ENCODE data around the gene FARS2. TPM values are rescaled to one million over a fixed set of nuclear protein-coding genes. Genes with fewer than 3 reads are reported as not detected.

Gene FARS2
- total and polyA plus RNA-seq, 2 of the 13 experiments (the other 11 are each of a cell fraction or from before 2014, with no cell fraction given), result 15.4 to 26.0 TPM

DNA sequence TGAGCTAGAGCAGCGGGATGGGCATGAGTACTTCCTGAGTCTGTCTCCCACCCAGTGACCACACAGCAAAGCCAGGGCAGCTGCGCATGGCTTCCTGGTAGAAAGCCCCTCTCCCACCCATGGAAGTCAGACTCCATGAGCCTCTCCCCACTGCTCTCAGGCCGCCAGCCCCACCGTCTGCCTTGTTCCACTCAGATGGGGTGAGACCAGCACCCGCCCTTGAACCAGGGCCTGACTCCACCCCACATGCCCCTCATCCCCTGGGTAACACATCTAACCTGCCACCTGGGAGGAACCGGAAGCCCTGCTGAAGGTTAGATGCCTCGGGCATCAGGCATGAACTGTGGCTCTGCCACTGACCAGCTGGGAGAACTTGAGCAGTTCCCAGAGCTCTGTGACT is 517.6 kb downstream of the FARS2 start:
- no peak for DNase-seq (ENCODE audit: low spot score)
- no peaks in the 10 kb centered on the region for H4K20me1 ChIP-seq (ENCODE audit: insufficient read depth, low read length)
- H2AFZ ChIP-seq (ENCODE audit: low read length), result no peak overlapping the region
- intact Hi-C loops (cut with micrococcal nuclease; ENCODE audit: unreplicated experiment), result no loop called here
- H3K27ac ChIP-seq (ENCODE audit: extremely low read length, insufficient read depth, low read length), result no peak overlapping the region
- POLR2A ChIA-PET, result no interaction called here
- no peak for FAIRE-seq
- peaks cover 0 to 2% of the 10 kb centered on the region in 2 experiments; a peak in 1 of 5 replicates for H3K27me3 ChIP-seq (ENCODE audit: control insufficient read depth in 1 of 2, insufficient read depth in 2 of 2, low read length in 2 of 2)
- CTCF ChIA-PET (ENCODE audit: low intra/inter-chr PET ratio, low total read pairs), result no interaction called here
- H3K4me1 ChIP-seq (ENCODE audit: insufficient read depth, low read length), result peaks cover 7% of the 10 kb centered on the region
- no peaks in the 10 kb centered on the region for H3K79me2 ChIP-seq (ENCODE audit: insufficient read depth, low read length)
- H3K9ac ChIP-seq (ENCODE audit: insufficient read depth, low read depth, low read length), result no peak overlapping the region
- no peak overlapping the region for H3K4me3 ChIP-seq (replicated peaks in 1 of 3; ENCODE audit: insufficient read depth in 1 of 3, low read depth in 2 of 3, low read length in 3 of 3)
- H3K4me2 ChIP-seq (ENCODE audit: low read depth, low read length), result no peak overlapping the region
- WGBS (ENCODE audit: low lambda C conversion rate), result 67% methylated on average over 4 of the region's 7 CpGs
- H3K36me3 ChIP-seq (replicated peaks in 1 of 2; ENCODE audit: control insufficient read depth in 1 of 2, insufficient read depth in 2 of 2, low read length in 2 of 2), result no peaks in the 10 kb centered on the region; a peak in 1 of 5 replicates
- ATAC-seq, result no peak
- no TSS peak for BruUV-seq (replicated peaks)
- in situ Hi-C loops (cut with HindIII; ENCODE audit: extremely low pct_ligation_motif_present, low pct_unique_long_range_greater_than_20kb), result no loop called here
- no peaks in the 10 kb centered on the region for H3K9me3 ChIP-seq (ENCODE audit: low read length)
- TF ChIP-seq CREB1 (IDR thresholded peaks at IDR 0.05) (no peak), CREB1 (CRISPR knock-in tag; IDR thresholded peaks at IDR 0.05) (no peak), FOXC1 (CRISPR knock-in tag; IDR thresholded peaks at IDR 0.05; ENCODE audit: borderline replicate concordance) (no peak), TOPORS (CRISPR knock-in tag; IDR thresholded peaks at IDR 0.05) (no peak), ATRX (CRISPR knock-in tag; IDR thresholded peaks at IDR 0.05; ENCODE audit: borderline replicate concordance) (no peak), FOXM1 (CRISPR knock-in tag; IDR thresholded peaks at IDR 0.05) (no peak), ZSCAN30 (CRISPR knock-in tag; IDR thresholded peaks at IDR 0.05) (no peak), HNRNPH1 (optimal IDR thresholded peaks at IDR 0.05; ENCODE audit: low read depth, low read length) (no peak)
- TF ChIP-seq, protein P1, sequence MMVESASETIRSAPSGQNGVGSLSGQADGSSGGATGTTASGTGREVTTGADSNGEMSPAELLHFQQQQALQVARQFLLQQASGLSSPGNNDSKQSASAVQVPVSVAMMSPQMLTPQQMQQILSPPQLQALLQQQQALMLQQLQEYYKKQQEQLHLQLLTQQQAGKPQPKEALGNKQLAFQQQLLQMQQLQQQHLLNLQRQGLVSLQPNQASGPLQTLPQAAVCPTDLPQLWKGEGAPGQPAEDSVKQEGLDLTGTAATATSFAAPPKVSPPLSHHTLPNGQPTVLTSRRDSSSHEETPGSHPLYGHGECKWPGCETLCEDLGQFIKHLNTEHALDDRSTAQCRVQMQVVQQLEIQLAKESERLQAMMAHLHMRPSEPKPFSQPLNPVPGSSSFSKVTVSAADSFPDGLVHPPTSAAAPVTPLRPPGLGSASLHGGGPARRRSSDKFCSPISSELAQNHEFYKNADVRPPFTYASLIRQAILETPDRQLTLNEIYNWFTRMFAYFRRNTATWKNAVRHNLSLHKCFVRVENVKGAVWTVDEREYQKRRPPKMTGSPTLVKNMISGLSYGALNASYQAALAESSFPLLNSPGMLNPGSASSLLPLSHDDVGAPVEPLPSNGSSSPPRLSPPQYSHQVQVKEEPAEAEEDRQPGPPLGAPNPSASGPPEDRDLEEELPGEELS (CRISPR knock-in tag; IDR thresholded peaks at IDR 0.05), result no peak
- TF ChIP-seq, protein P2, sequence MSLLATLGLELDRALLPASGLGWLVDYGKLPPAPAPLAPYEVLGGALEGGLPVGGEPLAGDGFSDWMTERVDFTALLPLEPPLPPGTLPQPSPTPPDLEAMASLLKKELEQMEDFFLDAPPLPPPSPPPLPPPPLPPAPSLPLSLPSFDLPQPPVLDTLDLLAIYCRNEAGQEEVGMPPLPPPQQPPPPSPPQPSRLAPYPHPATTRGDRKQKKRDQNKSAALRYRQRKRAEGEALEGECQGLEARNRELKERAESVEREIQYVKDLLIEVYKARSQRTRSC (CRISPR knock-in tag; IDR thresholded peaks at IDR 0.05; ENCODE audit: low read depth), result no peak
- TF ChIP-seq, protein P3, sequence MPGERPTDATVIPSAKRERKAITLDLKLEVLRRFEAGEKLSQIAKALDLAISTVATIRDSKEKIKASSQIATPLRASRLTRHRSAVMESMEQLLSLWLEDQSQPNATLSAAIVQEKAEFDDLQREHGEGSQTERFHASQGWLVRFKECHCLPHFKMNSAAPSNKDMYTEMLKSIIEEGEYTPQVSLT (CRISPR knock-in tag; IDR thresholded peaks at IDR 0.05; ENCODE audit: borderline replicate concordance, low read depth), result no peak
- TF ChIP-seq, protein P4, sequence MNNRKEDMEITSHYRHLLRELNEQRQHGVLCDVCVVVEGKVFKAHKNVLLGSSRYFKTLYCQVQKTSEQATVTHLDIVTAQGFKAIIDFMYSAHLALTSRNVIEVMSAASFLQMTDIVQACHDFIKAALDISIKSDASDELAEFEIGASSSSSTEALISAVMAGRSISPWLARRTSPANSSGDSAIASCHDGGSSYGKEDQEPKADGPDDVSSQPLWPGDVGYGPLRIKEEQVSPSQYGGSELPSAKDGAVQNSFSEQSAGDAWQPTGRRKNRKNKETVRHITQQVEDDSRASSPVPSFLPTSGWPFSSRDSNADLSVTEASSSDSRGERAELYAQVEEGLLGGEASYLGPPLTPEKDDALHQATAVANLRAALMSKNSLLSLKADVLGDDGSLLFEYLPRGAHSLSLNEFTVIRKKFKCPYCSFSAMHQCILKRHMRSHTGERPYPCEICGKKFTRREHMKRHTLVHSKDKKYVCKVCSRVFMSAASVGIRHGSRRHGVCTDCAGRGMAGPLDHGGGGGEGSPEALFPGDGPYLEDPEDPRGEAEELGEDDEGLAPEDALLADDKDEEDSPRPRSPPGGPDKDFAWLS (CRISPR knock-in tag; IDR thresholded peaks at IDR 0.05; ENCODE audit: borderline replicate concordance), result no peak
- TF ChIP-seq, protein P5, sequence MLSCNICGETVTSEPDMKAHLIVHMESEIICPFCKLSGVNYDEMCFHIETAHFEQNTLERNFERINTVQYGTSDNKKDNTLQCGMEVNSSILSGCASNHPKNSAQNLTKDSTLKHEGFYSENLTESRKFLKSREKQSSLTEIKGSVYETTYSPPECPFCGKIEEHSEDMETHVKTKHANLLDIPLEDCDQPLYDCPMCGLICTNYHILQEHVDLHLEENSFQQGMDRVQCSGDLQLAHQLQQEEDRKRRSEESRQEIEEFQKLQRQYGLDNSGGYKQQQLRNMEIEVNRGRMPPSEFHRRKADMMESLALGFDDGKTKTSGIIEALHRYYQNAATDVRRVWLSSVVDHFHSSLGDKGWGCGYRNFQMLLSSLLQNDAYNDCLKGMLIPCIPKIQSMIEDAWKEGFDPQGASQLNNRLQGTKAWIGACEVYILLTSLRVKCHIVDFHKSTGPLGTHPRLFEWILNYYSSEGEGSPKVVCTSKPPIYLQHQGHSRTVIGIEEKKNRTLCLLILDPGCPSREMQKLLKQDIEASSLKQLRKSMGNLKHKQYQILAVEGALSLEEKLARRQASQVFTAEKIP (CRISPR knock-in tag; IDR thresholded peaks at IDR 0.05; ENCODE audit: borderline replicate concordance), result no peak

Data from HepG2 (cell line).